Ascending aorta (tissue), 2 donors: ENCODE measurements around the gene GJA9. TPM values are rescaled to one million over a fixed set of nuclear protein-coding genes. Genes with fewer than 3 reads are reported as not detected.
"Not testable (repeated sequence)": the region's sequence is repeated elsewhere in the genome, so short reads cannot be mapped to it uniquely, and the experiment has no call there.

Experiments
- DNase-seq, 2 donors: peaks; one replicate each; pipeline ENCODE4 v3.0.0-alpha.2; 2019; ENCODE audit warnings: low spot score in 2 of 2
- H3K27ac ChIP-seq, 2 donors: fragments of 200-600 bp; sonication (generic); one replicate each; pipeline ENCODE4 v1.5.1; 2016 to 2017; ENCODE audit warnings: mild to moderate bottlenecking in 1 of 2
- H3K27me3 ChIP-seq: fragments of 200-600 bp; sonication (generic); one replicate; pipeline ENCODE4 v1.5.1; 2017
- H3K36me3 ChIP-seq, 2 donors: fragments of 200-600 bp; sonication (generic); one replicate each; pipeline ENCODE4 v1.5.1; 2016
- H3K4me1 ChIP-seq, 2 donors: fragments of 200-600 bp; sonication (generic); one replicate each; pipeline ENCODE4 v1.5.1; 2016 to 2017; ENCODE audit warnings: mild to moderate bottlenecking in 1 of 2
- H3K4me3 ChIP-seq, 2 donors: fragments of 200-600 bp; sonication (generic); one replicate each; pipeline ENCODE4 v1.5.1; 2016 to 2017; ENCODE audit warnings: mild to moderate bottlenecking in 1 of 2
- H3K9me3 ChIP-seq, 2 donors: fragments of 200-600 bp; sonication (generic); one replicate each; pipeline ENCODE4 v1.5.1; 2016
- intact Hi-C: fragments of 100-400 bp; cut with DNase I; formaldehyde crosslinking; loops from one replicate; pipeline ENCODE4 v1.15.1; 2023
- total RNA-seq: library from RNA; depleted of rRNA; stranded (reverse); fragments of >200 nt; gene quantifications from one replicate; pipeline ENCODE4 v1.1.0, GENCODE V29; 2016
- TF ChIP-seq, protein P1 (sequence below), 3 experiments: fragments of 200-600 bp in 2 of 3; fragments of 450-650 bp in 1 of 3; sonication (generic) in 2 of 3; IDR thresholded peaks; one replicate each; pipeline ENCODE4 v1.5.1; 2016 to 2019; ENCODE audit warnings: antibody characterized with exemption in 3 of 3, mild to moderate bottlenecking in 1 of 3, moderate library complexity in 1 of 3

The GJA9 gene
- total RNA-seq, 1 donor from 2014 or later: not detected

DNA sequence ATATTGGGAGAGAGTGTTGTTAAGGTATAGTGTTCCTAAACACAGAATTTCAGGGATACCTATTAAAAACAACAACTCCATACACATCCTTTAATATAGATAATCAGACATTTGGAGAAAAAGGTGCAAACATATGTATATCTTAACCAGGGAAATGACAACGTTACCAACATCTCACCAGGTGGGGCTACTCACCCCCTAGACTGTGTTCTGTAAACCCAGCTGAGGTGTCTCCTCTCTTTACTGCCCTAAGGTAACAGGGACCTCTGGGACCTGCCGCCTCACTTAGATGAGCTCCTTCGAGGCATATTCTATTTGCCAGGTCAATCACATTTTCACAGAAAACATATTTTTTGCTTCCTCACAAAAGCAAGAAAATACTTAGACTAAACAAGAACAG lies 35.2 kb downstream of the GJA9 start:
- peaks cover 30 to 85% of the 10 kb centered on the region in 2 donors for H3K36me3 ChIP-seq
- no peak overlapping the region for H3K4me3 ChIP-seq
- intact Hi-C loops: no loop called here
- DNase-seq: no peak
- H3K27me3 ChIP-seq: no peaks in the 10 kb centered on the region
- H3K9me3 ChIP-seq: no peaks in the 10 kb centered on the region
- TF ChIP-seq, protein P1, sequence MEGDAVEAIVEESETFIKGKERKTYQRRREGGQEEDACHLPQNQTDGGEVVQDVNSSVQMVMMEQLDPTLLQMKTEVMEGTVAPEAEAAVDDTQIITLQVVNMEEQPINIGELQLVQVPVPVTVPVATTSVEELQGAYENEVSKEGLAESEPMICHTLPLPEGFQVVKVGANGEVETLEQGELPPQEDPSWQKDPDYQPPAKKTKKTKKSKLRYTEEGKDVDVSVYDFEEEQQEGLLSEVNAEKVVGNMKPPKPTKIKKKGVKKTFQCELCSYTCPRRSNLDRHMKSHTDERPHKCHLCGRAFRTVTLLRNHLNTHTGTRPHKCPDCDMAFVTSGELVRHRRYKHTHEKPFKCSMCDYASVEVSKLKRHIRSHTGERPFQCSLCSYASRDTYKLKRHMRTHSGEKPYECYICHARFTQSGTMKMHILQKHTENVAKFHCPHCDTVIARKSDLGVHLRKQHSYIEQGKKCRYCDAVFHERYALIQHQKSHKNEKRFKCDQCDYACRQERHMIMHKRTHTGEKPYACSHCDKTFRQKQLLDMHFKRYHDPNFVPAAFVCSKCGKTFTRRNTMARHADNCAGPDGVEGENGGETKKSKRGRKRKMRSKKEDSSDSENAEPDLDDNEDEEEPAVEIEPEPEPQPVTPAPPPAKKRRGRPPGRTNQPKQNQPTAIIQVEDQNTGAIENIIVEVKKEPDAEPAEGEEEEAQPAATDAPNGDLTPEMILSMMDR (IDR thresholded peaks at IDR 0.05): no peak
- H3K4me1 ChIP-seq: no peaks in the 10 kb centered on the region
- H3K27ac ChIP-seq: no peak overlapping the region

DNA sequence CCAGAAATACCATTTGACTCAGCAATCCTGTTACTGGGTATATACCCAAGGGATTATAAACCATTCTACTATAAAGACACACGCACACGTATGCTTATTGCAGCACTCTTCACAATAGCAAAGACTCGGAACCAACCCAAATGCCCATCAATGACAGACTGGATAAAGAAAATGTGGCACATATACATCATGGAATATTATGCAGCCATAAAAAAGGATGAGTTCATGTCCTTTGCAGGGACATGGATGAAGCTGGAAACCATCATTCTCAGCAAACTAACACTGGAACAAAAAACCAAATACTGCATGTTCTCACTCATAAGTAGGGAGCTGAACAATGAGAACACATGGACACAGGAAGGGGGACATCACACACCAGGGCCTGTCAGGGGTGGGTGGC lies 36.3 kb downstream of the GJA9 start:
- intact Hi-C loops, DNase-seq, H3K27me3 ChIP-seq, H3K27ac ChIP-seq, H3K4me1 ChIP-seq, H3K4me3 ChIP-seq, H3K9me3 ChIP-seq: not testable (repeated sequence)
- peaks cover 27 to 78% of the 10 kb centered on the region in 2 donors for H3K36me3 ChIP-seq

DNA sequence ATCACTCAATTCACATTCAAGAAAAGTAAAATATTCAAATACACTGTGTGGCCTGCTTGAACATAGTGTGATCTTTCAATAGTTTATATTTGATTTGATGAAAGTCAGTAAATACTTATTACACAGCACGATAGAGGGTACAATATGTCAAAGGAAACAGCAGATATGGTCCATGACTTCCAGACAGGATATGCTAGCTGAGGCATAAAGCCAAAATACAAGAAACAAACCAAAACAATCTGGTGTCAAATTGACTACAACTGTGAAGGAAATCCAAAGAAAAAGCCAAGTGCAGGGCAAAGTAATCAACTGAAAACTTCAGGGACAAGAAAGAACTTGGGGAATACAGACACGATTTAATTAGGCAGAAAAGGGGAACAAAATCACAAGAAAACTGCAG lies 41.1 kb downstream of the GJA9 start:
- Histone ChIP-seq H3K27me3 (no peaks in the 10 kb centered on the region), H3K9me3 (no peaks in the 10 kb centered on the region), H3K36me3 (peaks cover 31 to 58% of the 10 kb centered on the region in 2 donors), H3K4me3 (no peak overlapping the region), H3K4me1 (no peaks in the 10 kb centered on the region), H3K27ac (no peak overlapping the region)
- TF ChIP-seq, protein P1 (IDR thresholded peaks at IDR 0.05): no peak
- DNase-seq: no peak
- intact Hi-C loops: no loop called here

DNA sequence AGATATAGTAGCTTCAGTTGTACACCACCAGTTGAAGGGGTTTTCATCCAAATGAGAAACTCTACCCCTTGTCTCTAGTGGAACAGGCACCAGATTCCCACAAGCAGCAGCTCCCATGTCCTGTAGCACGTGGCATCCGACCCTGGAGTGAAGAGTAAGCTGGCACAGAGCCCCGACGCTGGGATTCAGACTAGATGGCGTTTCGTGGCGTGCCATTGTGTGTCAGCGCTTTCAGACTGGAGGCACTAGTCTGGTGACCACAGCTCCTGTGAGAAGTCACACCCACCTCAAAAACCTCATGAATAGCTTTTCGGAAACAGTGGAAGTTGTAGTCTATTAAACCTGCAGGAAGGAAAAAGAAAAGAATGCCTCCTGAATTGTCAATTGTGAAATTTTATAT lies 42.0 kb downstream of the GJA9 start:
- H3K27ac ChIP-seq: no peak overlapping the region
- no peaks in the 10 kb centered on the region for H3K27me3 ChIP-seq
- H3K4me1 ChIP-seq: no peaks in the 10 kb centered on the region
- DNase-seq: no peak
- no peak overlapping the region for H3K4me3 ChIP-seq
- H3K9me3 ChIP-seq: no peaks in the 10 kb centered on the region
- intact Hi-C loops: no loop called here
- TF ChIP-seq, protein P1 (IDR thresholded peaks at IDR 0.05): no peak
- peaks cover 28 to 50% of the 10 kb centered on the region in 2 donors for H3K36me3 ChIP-seq

DNA sequence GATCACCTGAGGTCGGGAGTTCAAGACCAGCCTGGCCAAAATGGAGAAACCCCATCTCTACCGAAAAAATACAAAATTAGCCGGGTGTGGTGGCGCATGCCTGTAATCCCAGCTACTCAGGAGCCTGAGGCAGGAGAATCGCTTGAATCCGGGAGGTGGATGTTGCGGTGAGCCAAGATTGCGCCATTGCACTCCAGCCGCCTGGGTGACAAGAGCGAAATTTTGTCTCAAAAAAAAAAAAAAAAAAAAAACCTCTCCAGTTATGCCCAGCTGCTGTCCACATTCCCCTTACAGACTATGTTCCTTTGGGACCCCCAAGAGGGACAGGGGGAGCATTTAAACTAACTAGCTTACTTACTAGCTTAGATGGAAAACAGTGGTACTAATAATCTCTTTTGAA lies 45.1 kb downstream of the GJA9 start:
- H3K27me3 ChIP-seq, H3K4me3 ChIP-seq, H3K4me1 ChIP-seq, H3K27ac ChIP-seq, H3K9me3 ChIP-seq, DNase-seq, intact Hi-C loops: not testable (repeated sequence)
- peaks cover 17 to 30% of the 10 kb centered on the region in 2 donors for H3K36me3 ChIP-seq

DNA sequence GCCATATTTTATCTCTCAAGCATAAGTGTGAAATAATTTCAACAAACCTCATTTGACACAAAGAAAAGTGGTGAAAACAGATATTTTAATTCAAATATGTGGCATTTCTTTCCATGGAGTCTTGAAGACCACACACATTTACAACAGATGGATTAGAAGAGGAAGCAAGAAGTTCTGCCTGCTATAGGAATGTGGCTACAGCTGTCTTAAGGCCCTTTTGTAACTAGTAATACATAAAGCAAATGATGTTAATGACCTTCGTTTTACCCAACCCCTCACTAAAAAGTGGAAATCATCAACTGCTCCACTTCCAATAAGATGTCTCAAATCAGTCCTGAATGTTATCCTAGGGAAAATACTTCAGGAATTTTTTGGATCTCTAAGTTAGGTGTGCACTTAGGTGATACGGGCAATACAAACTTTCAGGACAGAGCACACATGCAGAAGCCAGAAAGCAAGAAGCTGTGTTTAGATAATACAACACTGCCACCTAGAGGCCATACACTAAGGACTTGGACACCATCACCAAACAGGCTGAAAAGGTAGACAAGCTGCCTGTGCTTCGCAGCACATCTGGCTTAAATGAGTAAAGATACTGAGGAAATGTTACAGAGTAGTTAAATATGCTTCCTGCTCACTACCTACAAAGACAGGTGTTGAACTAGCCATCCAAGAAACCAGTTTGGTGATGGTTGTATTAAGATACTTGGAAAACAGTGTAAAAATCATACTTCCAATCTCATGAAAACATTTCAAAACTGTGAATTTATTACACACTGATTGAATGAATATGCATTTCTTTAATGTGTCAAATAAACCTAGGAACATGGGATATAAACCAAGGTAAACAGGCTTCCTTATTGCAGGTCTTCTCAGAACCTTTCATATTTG lies 46.2 kb downstream of the GJA9 start:
- Histone ChIP-seq H3K4me1 (no peaks in the 10 kb centered on the region), H3K4me3 (no peak overlapping the region), H3K36me3 (peaks cover 17 to 27% of the 10 kb centered on the region in 2 donors), H3K27ac (no peak overlapping the region), H3K27me3 (no peaks in the 10 kb centered on the region), H3K9me3 (no peaks in the 10 kb centered on the region)
- TF ChIP-seq, protein P1 (IDR thresholded peaks at IDR 0.05): peak; percentile 45 to 74 (median 72)
- DNase-seq: no peak
- intact Hi-C loops: no loop called here
